OCI-LY1 (cell line): ENCODE results near the gene ACTRT2.

Experiments used
- EZH2 ChIP-seq: fragments of 200-600 bp; sonication (generic), shearing (Covaris generic); IDR thresholded peaks from 2 replicates; pipeline ENCODE4 v1.8.0; 2017; ENCODE audit warnings: borderline replicate concordance, mixed run types, mild to moderate bottlenecking, antibody characterized with exemption, low read length, moderate library complexity, mixed read lengths
- TF ChIP-seq, protein P1 (sequence below): fragments of 200-600 bp; sonication (generic), shearing (Covaris generic); IDR thresholded peaks from 2 replicates; pipeline ENCODE4 v1.5.1; 2017; ENCODE audit warnings: mild to moderate bottlenecking, antibody characterized with exemption, low read length, moderate library complexity, mixed read lengths

DNA sequence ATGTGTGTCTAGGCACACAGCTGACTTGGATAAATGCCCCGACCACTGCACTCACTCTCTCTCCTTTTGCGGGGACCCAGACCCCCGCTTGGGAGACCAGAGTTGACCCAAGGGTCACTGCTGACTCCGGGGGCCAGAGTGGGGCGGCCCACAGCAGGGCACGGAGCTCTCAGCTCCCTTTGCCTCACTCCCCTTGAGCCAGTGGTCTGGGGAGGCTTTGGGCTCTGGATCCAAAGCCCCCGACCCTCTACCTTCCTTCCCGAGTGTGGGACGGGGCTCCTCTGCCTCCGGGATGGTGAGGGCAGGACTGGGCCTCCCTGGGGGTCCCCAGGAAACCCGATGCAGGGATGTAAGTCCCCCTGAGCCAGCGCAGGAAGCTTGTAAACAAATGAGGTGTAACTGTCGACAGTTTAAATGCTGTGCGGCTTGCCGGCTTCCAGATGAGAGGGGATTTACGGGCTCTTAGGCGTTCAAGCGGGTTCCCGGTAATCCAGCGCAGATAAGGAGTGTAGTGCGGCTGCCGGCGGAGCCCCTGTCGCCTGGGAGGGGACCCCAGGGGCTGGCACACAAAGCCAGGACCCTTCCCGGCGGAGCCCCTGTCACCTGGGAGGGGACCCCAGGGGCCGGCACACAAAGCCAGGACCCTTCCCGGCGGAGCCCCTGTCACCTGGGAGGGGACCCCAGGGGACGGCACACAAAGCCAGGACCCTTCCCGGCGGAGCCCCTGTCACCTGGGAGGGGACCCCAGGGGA is 7.4 kb downstream of the ACTRT2 start:
- TF ChIP-seq, protein P1, sequence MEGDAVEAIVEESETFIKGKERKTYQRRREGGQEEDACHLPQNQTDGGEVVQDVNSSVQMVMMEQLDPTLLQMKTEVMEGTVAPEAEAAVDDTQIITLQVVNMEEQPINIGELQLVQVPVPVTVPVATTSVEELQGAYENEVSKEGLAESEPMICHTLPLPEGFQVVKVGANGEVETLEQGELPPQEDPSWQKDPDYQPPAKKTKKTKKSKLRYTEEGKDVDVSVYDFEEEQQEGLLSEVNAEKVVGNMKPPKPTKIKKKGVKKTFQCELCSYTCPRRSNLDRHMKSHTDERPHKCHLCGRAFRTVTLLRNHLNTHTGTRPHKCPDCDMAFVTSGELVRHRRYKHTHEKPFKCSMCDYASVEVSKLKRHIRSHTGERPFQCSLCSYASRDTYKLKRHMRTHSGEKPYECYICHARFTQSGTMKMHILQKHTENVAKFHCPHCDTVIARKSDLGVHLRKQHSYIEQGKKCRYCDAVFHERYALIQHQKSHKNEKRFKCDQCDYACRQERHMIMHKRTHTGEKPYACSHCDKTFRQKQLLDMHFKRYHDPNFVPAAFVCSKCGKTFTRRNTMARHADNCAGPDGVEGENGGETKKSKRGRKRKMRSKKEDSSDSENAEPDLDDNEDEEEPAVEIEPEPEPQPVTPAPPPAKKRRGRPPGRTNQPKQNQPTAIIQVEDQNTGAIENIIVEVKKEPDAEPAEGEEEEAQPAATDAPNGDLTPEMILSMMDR, result no peak
- TF ChIP-seq EZH2, result no peak
